OCI-LY7 (cell line): ENCODE data around the gene ATP8B1.

Experiments used
- EZH2phosphoT487 ChIP-seq: fragments of 200-600 bp; sonication (generic); IDR thresholded peaks from 2 replicates; pipeline ENCODE4 v1.6.1; 2018; ENCODE audit warnings: low read depth, borderline replicate concordance, mild to moderate bottlenecking, mixed run types, antibody characterized with exemption, low read length, moderate library complexity, mixed read lengths
- TF ChIP-seq, protein P1 (sequence below): fragments of 200-600 bp; sonication (generic); conservative IDR thresholded peaks from 2 replicates; pipeline ENCODE4 v1.5.1; 2014; ENCODE audit warnings: mild to moderate bottlenecking, antibody characterized with exemption, low read length, moderate library complexity, mixed read lengths

DNA sequence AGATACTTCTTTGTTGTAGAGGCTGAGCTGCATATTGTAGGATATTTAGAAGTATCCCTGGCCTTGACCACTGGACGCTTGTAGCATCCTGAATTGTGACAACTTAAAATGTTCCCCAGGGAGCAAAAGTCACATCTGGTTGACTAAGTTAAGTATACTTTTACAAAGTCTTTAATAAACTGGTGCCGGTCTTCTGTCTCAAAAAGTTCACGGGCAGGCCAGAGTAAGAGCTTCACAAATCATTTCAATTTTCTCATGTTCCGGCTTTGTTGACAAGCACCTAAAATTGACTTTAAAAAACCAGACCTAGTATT, 18.4 kb downstream of the ATP8B1 start:
- TF ChIP-seq, protein P1, sequence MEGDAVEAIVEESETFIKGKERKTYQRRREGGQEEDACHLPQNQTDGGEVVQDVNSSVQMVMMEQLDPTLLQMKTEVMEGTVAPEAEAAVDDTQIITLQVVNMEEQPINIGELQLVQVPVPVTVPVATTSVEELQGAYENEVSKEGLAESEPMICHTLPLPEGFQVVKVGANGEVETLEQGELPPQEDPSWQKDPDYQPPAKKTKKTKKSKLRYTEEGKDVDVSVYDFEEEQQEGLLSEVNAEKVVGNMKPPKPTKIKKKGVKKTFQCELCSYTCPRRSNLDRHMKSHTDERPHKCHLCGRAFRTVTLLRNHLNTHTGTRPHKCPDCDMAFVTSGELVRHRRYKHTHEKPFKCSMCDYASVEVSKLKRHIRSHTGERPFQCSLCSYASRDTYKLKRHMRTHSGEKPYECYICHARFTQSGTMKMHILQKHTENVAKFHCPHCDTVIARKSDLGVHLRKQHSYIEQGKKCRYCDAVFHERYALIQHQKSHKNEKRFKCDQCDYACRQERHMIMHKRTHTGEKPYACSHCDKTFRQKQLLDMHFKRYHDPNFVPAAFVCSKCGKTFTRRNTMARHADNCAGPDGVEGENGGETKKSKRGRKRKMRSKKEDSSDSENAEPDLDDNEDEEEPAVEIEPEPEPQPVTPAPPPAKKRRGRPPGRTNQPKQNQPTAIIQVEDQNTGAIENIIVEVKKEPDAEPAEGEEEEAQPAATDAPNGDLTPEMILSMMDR, result no peak
- TF ChIP-seq EZH2phosphoT487, result no peak
